H1 (cell line): ENCODE data around the gene CDH8. TPM values are rescaled to one million over a fixed set of nuclear protein-coding genes. Genes with fewer than 3 reads are reported as not detected.

ENCODE experiments used
- CTCF ChIA-PET: fragments of 300-600 bp; sonication (Branson Sonifier 250); formaldehyde crosslinking; loops from one replicate; lab custom pipeline; 2021; ENCODE audit not compliant: partially characterized antibody; lab: Charles Lee
- POLR2A ChIA-PET: fragments of 300-600 bp; sonication (Branson Sonifier 250); formaldehyde crosslinking; loops from one replicate; lab custom pipeline; 2021; ENCODE audit warnings: inconsistent platforms; ENCODE audit not compliant: partially characterized antibody; lab: Charles Lee
- DNase-seq, 2 experiments: peaks; one replicate each; pipeline versions ENCODE4 v3.0.0 to v3.0.0-alpha.2; 2010 to 2022; ENCODE audit warnings: low spot score in 2 of 2, low read depth in 1 of 2, mixed read lengths in 1 of 2
- FAIRE-seq: peaks from 2 replicates; lab custom pipeline; 2011; peaks lifted over from hg19 to GRCh38; lab: Jason Lieb, UNC
- H2AFZ ChIP-seq: 2 replicates; pipeline ENCODE4 v1.8.1; 2012; ENCODE audit warnings: low read length, inconsistent platforms
- H2AK5ac ChIP-seq: 2 replicates; pipeline ENCODE4 v1.6.1; 2013; ENCODE audit warnings: low read depth, low read length
- H2BK120ac ChIP-seq: replicated peaks from 2 replicates; pipeline ENCODE3; 2013; ENCODE audit warnings: low read depth, low read length, inconsistent platforms
- H2BK12ac ChIP-seq: 2 replicates; pipeline ENCODE4 v1.6.1; 2013; ENCODE audit warnings: low read depth, low read length
- H2BK15ac ChIP-seq: 2 replicates; pipeline ENCODE4 v1.6.1; 2013; ENCODE audit warnings: low read length
- H2BK20ac ChIP-seq: 2 replicates; pipeline ENCODE4 v1.6.1; 2013; ENCODE audit warnings: low read length
- H2BK5ac ChIP-seq: 2 replicates; pipeline ENCODE4 v1.6.1; 2013; ENCODE audit warnings: low read depth, low read length
- H3K14ac ChIP-seq: 2 replicates; pipeline ENCODE4 v1.6.1; 2013; ENCODE audit warnings: inconsistent platforms; ENCODE audit not compliant: insufficient read length
- H3K18ac ChIP-seq: 2 replicates; pipeline ENCODE4 v1.6.1; 2013; ENCODE audit warnings: low read length; ENCODE audit errors: extremely low read depth
- H3K23ac ChIP-seq: 2 replicates; pipeline ENCODE4 v1.6.1; 2013; ENCODE audit warnings: inconsistent platforms; ENCODE audit not compliant: insufficient read length
- H3K23me2 ChIP-seq: 2 replicates; pipeline ENCODE4 v1.6.1; 2013; ENCODE audit warnings: low read depth, low read length
- H3K27ac ChIP-seq: 2 replicates; pipeline ENCODE4 v1.6.1; 2011; ENCODE audit warnings: low read depth, low read length, inconsistent platforms
- H3K27me3 ChIP-seq, 4 experiments: replicated peaks in 1 of 4; 1 replicate in 1 of 4; 2 replicates in 3 of 4; pipeline versions ENCODE4 v1.6.1 to v1.8.1; 2011 to 2013; ENCODE audit warnings: low read length in 3 of 4, mild to moderate bottlenecking in 3 of 4, inconsistent platforms in 2 of 4, mixed read lengths in 2 of 4, moderate library complexity in 1 of 4; ENCODE audit not compliant: control insufficient read depth in 3 of 4, insufficient read depth in 3 of 4; ENCODE audit errors: extremely low read depth in 1 of 4
- H3K36me3 ChIP-seq, 4 experiments: 2 replicates each; pipeline versions ENCODE4 v1.6.1 to v1.8.1; 2011 to 2013; ENCODE audit warnings: mild to moderate bottlenecking in 4 of 4, low read length in 3 of 4, moderate library complexity in 2 of 4, control low read depth in 1 of 4, inconsistent platforms in 1 of 4; ENCODE audit not compliant: insufficient read depth in 4 of 4, control insufficient read depth in 2 of 4
- H3K4ac ChIP-seq: replicated peaks from 2 replicates; pipeline ENCODE3; 2013; ENCODE audit warnings: low read length, low read depth, mixed read lengths, inconsistent platforms; ENCODE audit not compliant: insufficient read length
- H3K4me1 ChIP-seq, 4 experiments: replicated peaks in 1 of 4; 1 replicate in 1 of 4; 2 replicates in 3 of 4; pipeline versions ENCODE4 v1.6.1 to v1.8.1; 2011 to 2013; ENCODE audit warnings: low read length in 3 of 4, inconsistent platforms in 2 of 4, mixed read lengths in 1 of 4; ENCODE audit not compliant: insufficient read depth in 4 of 4, control insufficient read depth in 3 of 4
- H3K4me2 ChIP-seq, 2 experiments: 2 replicates each; pipeline versions ENCODE4 v1.6.1 to v1.8.1; 2011 to 2013; ENCODE audit warnings: low read depth in 2 of 2, low read length in 2 of 2, control low read depth in 1 of 2, inconsistent platforms in 1 of 2, mild to moderate bottlenecking in 1 of 2; ENCODE audit not compliant: insufficient read depth in 1 of 2
- H3K4me3 ChIP-seq, 4 experiments: fragments of 200-600, 300-600 bp in 1 of 4; sonication (generic), shearing (Covaris generic), sonication (Bioruptor Twin) in 1 of 4; 2 replicates each; pipeline versions ENCODE4 v1.5.1 to v1.8.1; 2011 to 2016; ENCODE audit warnings: low read length in 4 of 4, low read depth in 3 of 4, control low read depth in 2 of 4, inconsistent platforms in 2 of 4, mild to moderate bottlenecking in 2 of 4, mixed read lengths in 1 of 4, moderate library complexity in 1 of 4; ENCODE audit not compliant: insufficient read depth in 2 of 4; ENCODE audit errors: extremely low read depth in 1 of 4
- H3K56ac ChIP-seq: replicated peaks from 2 replicates; pipeline ENCODE3; 2013; ENCODE audit warnings: low read depth, mild to moderate bottlenecking, mixed read lengths, low read length, inconsistent platforms; ENCODE audit not compliant: insufficient read length
- H3K79me1 ChIP-seq: 2 replicates; pipeline ENCODE4 v1.6.1; 2013; ENCODE audit warnings: low read depth, low read length, control low read depth
- H3K79me2 ChIP-seq, 2 experiments: 2 replicates each; pipeline versions ENCODE4 v1.6.1 to v1.8.1; 2012 to 2013; ENCODE audit warnings: low read length in 2 of 2, mild to moderate bottlenecking in 2 of 2, inconsistent platforms in 1 of 2; ENCODE audit not compliant: insufficient read depth in 2 of 2, control insufficient read depth in 1 of 2
- H3K9ac ChIP-seq, 4 experiments: replicated peaks in 1 of 4; 1 replicate in 1 of 4; 2 replicates in 3 of 4; pipeline versions ENCODE4 v1.6.1 to v1.8.1; 2011 to 2013; ENCODE audit warnings: low read depth in 3 of 4, low read length in 3 of 4, control low read depth in 2 of 4, mild to moderate bottlenecking in 2 of 4, moderate library complexity in 2 of 4, inconsistent platforms in 1 of 4; ENCODE audit errors: extremely low read depth in 1 of 4
- H3K9me3 ChIP-seq, 2 experiments: 2 replicates each; pipeline versions ENCODE4 v1.6.1 to v1.8.1; 2012 to 2013; ENCODE audit warnings: mild to moderate bottlenecking in 2 of 2, moderate library complexity in 2 of 2, control low read depth in 1 of 2, inconsistent platforms in 1 of 2, low read depth in 1 of 2, low read length in 1 of 2, mixed read lengths in 1 of 2; ENCODE audit not compliant: insufficient read depth in 2 of 2
- H4K20me1 ChIP-seq, 2 experiments: replicated peaks in 1 of 2; 2 replicates each; pipeline versions ENCODE3 to v1.8.1; 2011 to 2013; ENCODE audit warnings: inconsistent platforms in 2 of 2, low read length in 2 of 2, mild to moderate bottlenecking in 1 of 2; ENCODE audit not compliant: insufficient read depth in 2 of 2, control insufficient read depth in 1 of 2
- H4K5ac ChIP-seq: 2 replicates; pipeline ENCODE4 v1.6.1; 2013; ENCODE audit warnings: low read length, low read depth, mixed read lengths, inconsistent platforms; ENCODE audit not compliant: insufficient read length
- H4K8ac ChIP-seq: 2 replicates; pipeline ENCODE4 v1.8.0; 2013; ENCODE audit warnings: mild to moderate bottlenecking, moderate library complexity, low read length, inconsistent platforms; ENCODE audit not compliant: insufficient read depth; ENCODE audit errors: extremely low read depth
- H4K91ac ChIP-seq: replicated peaks from 2 replicates; pipeline ENCODE3; 2013; ENCODE audit warnings: low read length, mixed read lengths, inconsistent platforms; ENCODE audit not compliant: insufficient read length
- ASH2L ChIP-seq: fragments of 200-600, 300-600 bp; sonication (generic); IDR thresholded peaks from one replicate; pipeline ENCODE4 v1.7.1; 2017; ENCODE audit warnings: low read length
- CHD2 ChIP-seq: IDR thresholded peaks from 2 replicates; pipeline ENCODE4 v1.6.1; 2012; ENCODE audit warnings: low read length, improper control_type of control experiment
- CTBP2 ChIP-seq: IDR thresholded peaks from 2 replicates; pipeline ENCODE4 v1.7.0; 2011; ENCODE audit warnings: borderline replicate concordance, mild to moderate bottlenecking, moderate library complexity, mixed read lengths, low read length; ENCODE audit not compliant: insufficient read depth, insufficient read length
- KDM5A ChIP-seq: fragments of 200-600 bp; IDR thresholded peaks from 2 replicates; pipeline ENCODE4 v1.7.1; 2012; ENCODE audit warnings: mild to moderate bottlenecking, low read length, inconsistent platforms, mixed read lengths
- NANOG ChIP-seq: IDR thresholded peaks from 2 replicates; pipeline ENCODE4 v1.6.1; 2011; ENCODE audit warnings: low read length, low read depth, mild to moderate bottlenecking, inconsistent platforms; ENCODE audit not compliant: insufficient read depth, poor library complexity, severe bottlenecking
- PHF8 ChIP-seq: fragments of 200-600 bp; sonication (generic); conservative IDR thresholded peaks from 2 replicates; pipeline ENCODE4 v1.7.1; 2012; ENCODE audit warnings: low read depth, mild to moderate bottlenecking, inconsistent platforms, low read length, moderate library complexity
- SAP30 ChIP-seq: fragments of 300-600 bp; sonication (generic); IDR thresholded peaks from 2 replicates; pipeline ENCODE4 v1.7.1; 2012; ENCODE audit warnings: low read length, moderate library complexity, mild to moderate bottlenecking, inconsistent platforms; ENCODE audit not compliant: insufficient read depth, insufficient replicate concordance
- TAF7 ChIP-seq: optimal IDR thresholded peaks from 2 replicates; pipeline ENCODE3; 2011; ENCODE audit warnings: low read depth, mild to moderate bottlenecking, inconsistent platforms, low read length, moderate library complexity, borderline replicate concordance
- TEAD4 ChIP-seq: IDR thresholded peaks from 2 replicates; pipeline ENCODE4 v1.6.1; 2012; ENCODE audit warnings: low read depth, low read length, inconsistent platforms, mixed read lengths
- YY1 ChIP-seq: IDR thresholded peaks from 2 replicates; pipeline ENCODE4 v1.6.1; 2011; ENCODE audit warnings: low read depth, mild to moderate bottlenecking, low read length
- ZNF274 ChIP-seq: IDR thresholded peaks from 2 replicates; pipeline ENCODE4 v1.7.0; 2012; ENCODE audit warnings: low read length, borderline replicate concordance; ENCODE audit errors: extremely low read depth
- WGBS, 2 experiments: shearing (Covaris generic) in 1 of 2; methylation state at CpG; one replicate each; pipeline versions ENCODE4 v1.1.6 to v1.1.7; 2013 to 2015; ENCODE audit warnings: low lambda C conversion rate in 2 of 2, mixed read lengths in 2 of 2, inconsistent platforms in 1 of 2, low coverage in 1 of 2, missing lambda C conversion rate in 1 of 2; ENCODE audit not compliant: insufficient replicate concordance in 2 of 2, insufficient coverage in 1 of 2, insufficient read length in 1 of 2; ENCODE audit errors: extremely low coverage in 1 of 2, missing lambda C conversion rate in 1 of 2; 5-methylcytosine and 5-hydroxymethylcytosine counted together
- polyA plus RNA-seq, 7 experiments: library from polyadenylated mRNA; depleted of rRNA in 3 of 7; stranded (reverse) in 5 of 7; unstranded in 2 of 7; fragments of >200 nt in 5 of 7; fragments of 200-250 nt in 2 of 7; gene quantifications; 1 replicate in 5 of 7; 2 replicates in 1 of 7; 4 replicates in 1 of 7; pipeline versions ENCODE4 v1.2.1 to v1.2.3, GENCODE V29; 2011 to 2013; ENCODE audit warnings: missing spikeins in 2 of 7, mixed read lengths in 2 of 7
- total RNA-seq: library from RNA; stranded (reverse); fragmentation: NEBNext Ultra II Directional; extraction: Animal tissue kit (Norgen Biotek cat#: 25700); gene quantifications from 2 replicates; pipeline ENCODE4 v1.2.1, GENCODE V29; 2021
- TF ChIP-seq, protein P1 (sequence below): IDR thresholded peaks from 2 replicates; pipeline ENCODE4 v1.6.1; 2011; ENCODE audit warnings: low read depth, mild to moderate bottlenecking, low read length; ENCODE audit not compliant: insufficient read depth

The CDH8 gene
- total and polyA plus RNA-seq, 2 of the 8 experiments (the other 6 are each of a cell fraction or from before 2014, with no cell fraction given) = 7.7 to 8.4 TPM

DNA sequence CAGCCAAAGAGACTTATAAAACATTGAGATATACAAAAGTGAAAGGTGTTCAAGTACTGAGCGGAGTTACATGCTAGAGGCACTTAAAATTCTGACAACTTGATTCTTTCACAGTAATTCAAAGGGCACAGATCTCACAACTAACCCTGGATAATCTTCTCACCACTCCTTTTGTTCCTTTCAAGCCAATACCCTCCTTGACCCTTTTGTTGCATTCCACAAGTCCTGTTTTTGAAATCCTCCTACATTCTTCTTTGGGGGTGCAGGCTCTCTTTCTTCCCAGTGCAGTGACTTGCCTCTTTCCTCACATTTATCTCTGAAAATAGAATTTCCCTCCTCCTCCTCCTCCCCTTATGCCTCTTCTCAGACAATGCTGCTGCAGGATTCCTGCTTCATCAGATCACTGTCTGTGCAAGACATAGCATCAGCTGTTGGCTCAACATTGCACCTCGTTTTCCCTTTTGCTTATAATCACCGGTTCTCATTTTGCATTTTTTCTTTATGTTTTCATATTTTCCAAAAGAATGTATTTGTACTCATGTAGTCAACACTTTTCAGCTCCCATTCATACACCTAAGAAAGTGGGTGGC, 199.3 kb downstream of the CDH8 start:
- H4K8ac ChIP-seq = no peak overlapping the region
- peak overlapping the region; percentile 43; the same call in 1 of the 2 replicates for H2AK5ac ChIP-seq
- H3K14ac ChIP-seq = no peak overlapping the region
- DNase-seq (no peak), FAIRE-seq (peak; percentile 69)
- H2BK20ac ChIP-seq = 0 out of 2 replicates have a peak overlapping the region, but pooled peaks have one; percentile 8
- H3K18ac ChIP-seq = no peak overlapping the region
- H2BK120ac ChIP-seq = no peak overlapping the region
- H3K27ac ChIP-seq = no peak overlapping the region
- H3K4me2 ChIP-seq = peak overlapping the region in 1 of 2 experiments; percentile 18; a peak in 1 of 4 replicates
- H3K79me2 ChIP-seq = no peaks in the 10 kb centered on the region
- H3K23me2 ChIP-seq = no peaks in the 10 kb centered on the region
- peaks cover 0 to 4% (median 1%) of the 10 kb centered on the region in 4 experiments; a peak in 3 of 7 replicates for H3K4me1 ChIP-seq
- 71% methylated on average over 3 of the region's 3 CpGs; no CpG with 5 or more reads in 1 of the 2 experiments for WGBS, 2 experiments
- H3K4ac ChIP-seq = no peak overlapping the region
- H4K5ac ChIP-seq = no peak overlapping the region
- no peak overlapping the region for H4K91ac ChIP-seq
- no peaks in the 10 kb centered on the region; a peak in 1 of 8 replicates for H3K36me3 ChIP-seq
- H3K23ac ChIP-seq = no peak overlapping the region
- H2BK12ac ChIP-seq = no peak overlapping the region
- no peak overlapping the region for H3K56ac ChIP-seq
- ChIA-PET POLR2A (no interaction called here), CTCF (no interaction called here)
- H4K20me1 ChIP-seq = no peaks in the 10 kb centered on the region
- H2BK5ac ChIP-seq = no peak overlapping the region
- no peaks in the 10 kb centered on the region for H3K79me1 ChIP-seq
- no peak overlapping the region for H3K9ac ChIP-seq
- H3K4me3 ChIP-seq = no peak overlapping the region
- no peak overlapping the region for H2BK15ac ChIP-seq
- no peak overlapping the region for H2AFZ ChIP-seq
- no peaks in the 10 kb centered on the region for H3K27me3 ChIP-seq
- H3K9me3 ChIP-seq = no peaks in the 10 kb centered on the region
- TF ChIP-seq SAP30 = no peak
- no peak for TF ChIP-seq TAF7
- TF ChIP-seq YY1 = no peak
- no peak for TF ChIP-seq ASH2L
- TF ChIP-seq KDM5A = no peak
- no peak for TF ChIP-seq PHF8
- no peak; the same call in 1 of the 2 replicates for TF ChIP-seq TEAD4
- TF ChIP-seq CTBP2 = no peak
- TF ChIP-seq NANOG = no peak
- TF ChIP-seq, protein P1, sequence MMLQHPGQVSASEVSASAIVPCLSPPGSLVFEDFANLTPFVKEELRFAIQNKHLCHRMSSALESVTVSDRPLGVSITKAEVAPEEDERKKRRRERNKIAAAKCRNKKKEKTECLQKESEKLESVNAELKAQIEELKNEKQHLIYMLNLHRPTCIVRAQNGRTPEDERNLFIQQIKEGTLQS = no peak
- no peak for TF ChIP-seq CHD2
- no peak for TF ChIP-seq ZNF274
